VCaP (cell line): ENCODE data around the gene FOXK1.
A peak's percentile ranks its signal among the peaks of the same experiment; 100 is the strongest.
"Not testable (repeated sequence)": the region's sequence is repeated elsewhere in the genome, so short reads cannot be mapped to it uniquely, and the experiment has no call there.

Experiments
- H3K27ac ChIP-seq: fragments of 450-650 bp; 2 replicates; pipeline ENCODE4 v1.5.1; 2017
- CTCF ChIP-seq: fragments of 450-650 bp; conservative IDR thresholded peaks from 2 replicates; pipeline ENCODE4 v1.5.1; 2017; ENCODE audit warnings: mild to moderate bottlenecking, moderate library complexity

Gene FOXK1

GRCh38 chr7:4683884-4684565 is 1.9 kb downstream of the FOXK1 start:
- peak overlapping the region; percentile 87 for H3K27ac ChIP-seq
- peak; percentile 45 for TF ChIP-seq CTCF

GRCh38 chr7:4684846-4685245 is 2.8 kb downstream of the FOXK1 start:
- H3K27ac ChIP-seq: peak overlapping the region; percentile 87
- TF ChIP-seq CTCF: no peak

GRCh38 chr7:4685676-4686075 is 3.6 kb downstream of the FOXK1 start:
- H3K27ac ChIP-seq: not testable (repeated sequence)

GRCh38 chr7:4687956-4688355 is 5.9 kb downstream of the FOXK1 start:
- TF ChIP-seq CTCF: no peak
- H3K27ac ChIP-seq: no peak overlapping the region

GRCh38 chr7:4689151-4689550 is 7.1 kb downstream of the FOXK1 start:
- no peak for TF ChIP-seq CTCF
- no peak overlapping the region for H3K27ac ChIP-seq

- TF ChIP-seq CTCF: no peak
- H3K27ac ChIP-seq: no peak overlapping the region
Observed at GRCh38 chr7:4689668-4690067, 7.6 kb downstream of the FOXK1 start.

GRCh38 chr7:4690953-4691856 is 9.1 kb downstream of the FOXK1 start:
- no peak for TF ChIP-seq CTCF
- H3K27ac ChIP-seq: no peak overlapping the region

GRCh38 chr7:4692055-4692454 is 10.0 kb downstream of the FOXK1 start:
- H3K27ac ChIP-seq: no peak overlapping the region
- no peak for TF ChIP-seq CTCF

GRCh38 chr7:4692622-4693021 is 10.5 kb downstream of the FOXK1 start:
- H3K27ac ChIP-seq: peak overlapping the region; percentile 19; the same call in 1 of the 2 replicates
